GM21367 (cell line): Measurements from ENCODE around the gene CAST.

Source experiments
- ATAC-seq: cut with Tn5 transposase; IDR thresholded peaks from one replicate; pipeline ENCODE4 v1.9.1; 2021; ENCODE audit not compliant: unreplicated experiment

The CAST gene

DNA sequence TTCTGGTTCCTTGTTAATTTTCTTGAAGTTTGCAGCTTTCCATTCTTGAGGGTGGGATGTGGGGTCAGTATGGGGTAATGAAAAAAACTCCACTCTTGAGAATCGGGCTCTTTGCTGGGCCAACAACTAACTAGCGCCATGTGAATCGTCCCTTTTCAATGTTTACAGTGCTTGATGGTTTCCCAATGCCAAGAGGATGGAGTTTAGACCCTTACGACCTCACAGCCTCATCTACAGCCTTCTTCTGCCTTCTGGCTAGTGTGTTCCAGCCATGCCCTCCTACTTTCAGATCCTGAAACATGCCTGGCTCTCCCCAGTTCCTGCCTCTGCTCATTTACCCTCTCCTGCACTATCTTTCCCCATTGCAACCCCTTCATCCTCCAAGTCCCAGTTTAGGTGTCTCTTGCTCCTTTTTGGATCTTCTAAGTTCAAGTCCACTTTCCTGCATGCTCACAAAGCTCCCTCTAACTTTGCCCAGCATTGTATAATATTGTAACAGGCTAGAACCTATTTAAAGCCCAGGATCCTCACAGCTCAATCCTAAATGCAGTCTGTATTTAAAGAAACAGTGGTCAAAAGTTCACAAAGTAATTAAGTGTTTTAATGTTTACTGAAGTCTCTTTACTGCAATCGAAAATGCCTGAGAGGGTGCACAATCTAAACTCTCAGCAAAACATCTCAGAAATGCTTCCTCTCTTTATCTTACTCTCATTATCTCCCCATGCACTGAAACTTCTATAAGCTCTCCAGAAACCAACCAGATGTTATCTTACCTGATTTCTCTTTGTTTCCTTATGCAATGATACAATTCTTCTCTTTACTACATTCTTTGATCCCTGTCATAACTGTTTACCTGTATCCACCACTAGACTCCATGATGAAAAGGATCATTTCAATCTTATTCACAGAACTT lies 20.6 kb upstream of the CAST start:
- ATAC-seq, result no peak

DNA sequence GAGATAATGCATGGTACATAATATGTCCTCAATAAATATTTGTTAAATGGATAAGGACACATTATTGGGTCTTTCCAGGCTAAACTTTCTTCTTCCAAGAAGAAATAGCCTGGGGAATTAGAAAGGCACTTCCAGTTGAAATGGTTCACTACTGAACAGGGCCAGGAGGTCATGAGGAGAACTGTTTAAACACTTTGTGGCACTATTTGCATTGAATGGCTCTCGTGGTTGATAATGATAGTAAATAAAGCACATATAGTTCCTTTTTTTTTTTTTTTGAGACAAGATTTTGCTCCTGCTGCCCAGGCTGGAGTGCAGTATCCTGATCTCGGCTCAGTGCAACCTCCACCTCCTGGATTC lies 19.9 kb upstream of the CAST start:
- no peak for ATAC-seq

DNA sequence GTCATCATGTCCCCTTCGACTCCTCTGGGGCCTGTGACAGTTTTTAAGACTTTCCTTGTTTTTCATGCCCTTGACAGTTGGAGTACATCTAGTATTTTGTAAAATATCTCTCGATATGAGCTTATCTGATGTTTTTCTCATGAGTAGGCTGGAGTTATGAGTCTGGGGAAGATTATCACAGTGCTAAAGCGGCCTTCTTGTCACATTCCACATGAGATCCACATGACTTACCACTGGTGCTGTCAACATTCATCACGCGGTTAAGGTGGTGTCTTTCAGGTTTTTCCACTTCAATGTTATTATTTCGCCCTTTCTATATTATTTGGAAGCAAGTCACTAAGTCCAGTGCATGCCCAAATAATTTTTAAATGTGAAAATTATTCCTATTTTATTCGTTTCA lies 17.1 kb upstream of the CAST start:
- ATAC-seq, result no peak

DNA sequence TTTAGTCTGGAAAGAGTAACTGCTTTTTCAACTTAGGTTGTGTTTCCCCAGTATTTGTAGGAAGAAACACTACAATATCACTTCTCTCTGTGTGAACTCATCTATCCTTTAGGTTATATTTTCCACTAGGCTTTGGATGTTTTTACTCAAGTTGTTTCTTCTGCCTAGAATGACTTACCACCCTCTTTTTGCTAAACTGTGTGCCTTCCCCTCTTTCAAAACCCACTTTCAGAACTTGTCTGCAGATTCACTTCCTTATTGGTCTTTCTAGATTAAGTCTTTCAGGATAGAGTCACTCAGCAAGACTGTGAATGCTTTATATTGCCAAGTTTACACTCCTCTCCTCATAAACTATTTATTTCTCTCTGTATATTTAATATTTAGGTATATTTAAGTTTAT lies 14.2 kb upstream of the CAST start:
- peak; percentile 73 for ATAC-seq

DNA sequence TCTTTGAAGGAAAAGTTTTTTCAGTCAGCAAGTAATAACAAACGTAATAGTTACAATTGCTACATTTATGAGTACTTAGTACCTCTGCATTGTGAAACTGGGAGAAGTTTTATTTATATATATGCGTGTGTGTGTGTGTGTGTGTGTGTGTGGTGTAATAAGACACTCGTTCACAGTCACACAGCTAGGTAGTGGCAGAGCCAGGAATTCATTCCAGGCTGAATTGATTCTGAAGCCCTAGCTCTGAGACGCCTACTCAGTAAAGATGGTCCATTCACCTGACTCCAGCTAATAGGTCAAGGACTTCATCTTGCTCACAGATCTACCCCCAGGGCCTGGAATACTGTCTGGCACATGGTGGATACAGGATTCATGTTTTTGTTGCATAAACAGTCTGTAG lies 13.6 kb upstream of the CAST start:
- no peak for ATAC-seq

DNA sequence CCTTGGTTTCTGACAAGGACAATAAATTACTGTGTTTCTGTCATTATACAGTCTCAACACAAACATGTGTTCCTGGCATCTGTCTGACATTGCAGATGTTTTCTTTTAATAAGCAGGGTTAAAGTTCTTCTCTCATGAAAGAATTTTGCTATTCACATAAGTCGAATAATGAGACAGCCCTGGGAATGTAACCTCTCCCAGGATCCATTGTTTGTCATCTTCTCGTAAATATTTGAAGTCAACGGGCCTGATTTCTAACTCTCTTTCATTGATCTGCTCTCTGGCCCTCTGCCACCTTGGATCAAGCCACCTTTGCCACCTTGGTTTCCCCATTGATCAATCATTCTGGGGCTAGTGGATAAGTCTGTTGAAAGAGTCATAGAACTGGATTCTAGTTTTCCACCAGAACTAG lies 12.9 kb upstream of the CAST start:
- no peak for ATAC-seq

DNA sequence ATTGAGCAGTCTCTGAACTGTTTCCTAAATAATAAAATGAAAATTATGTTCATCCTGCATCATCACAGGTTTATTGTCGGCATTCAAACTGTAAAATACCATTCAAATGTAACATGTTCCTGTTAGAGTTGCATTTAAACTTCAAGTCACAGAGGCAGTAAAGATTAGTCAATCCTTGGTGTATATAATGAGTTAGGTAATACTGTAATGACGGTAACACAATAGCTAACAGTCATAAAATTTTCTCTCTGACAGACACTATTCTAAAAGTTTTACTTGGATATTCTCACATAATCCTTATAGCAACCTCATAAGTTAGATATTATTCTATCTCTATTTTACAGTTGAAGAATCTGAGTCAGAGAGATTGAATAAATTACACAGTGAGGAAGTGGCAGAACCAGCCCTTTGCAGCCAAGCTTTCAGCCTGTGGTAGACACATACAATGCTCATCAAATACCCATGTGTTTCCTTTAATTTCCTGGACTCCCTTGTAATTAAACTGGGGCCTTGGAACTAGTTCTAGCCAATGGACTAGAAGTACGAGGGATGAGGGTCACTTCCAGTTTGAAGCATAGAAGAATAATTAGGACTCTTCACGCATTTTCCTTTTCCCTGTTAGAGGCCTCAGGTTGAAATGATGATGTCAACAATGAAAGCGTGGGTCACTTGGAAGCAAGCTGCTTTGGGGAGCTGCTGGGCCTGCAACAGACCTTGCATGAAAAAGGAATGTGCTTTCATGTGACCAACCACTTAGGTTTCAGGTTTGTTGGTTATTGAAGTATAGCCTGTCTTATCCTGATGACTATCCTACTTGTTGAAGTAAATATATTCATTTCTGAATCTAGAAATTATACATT lies 12.3 kb upstream of the CAST start:
- ATAC-seq, result no peak

DNA sequence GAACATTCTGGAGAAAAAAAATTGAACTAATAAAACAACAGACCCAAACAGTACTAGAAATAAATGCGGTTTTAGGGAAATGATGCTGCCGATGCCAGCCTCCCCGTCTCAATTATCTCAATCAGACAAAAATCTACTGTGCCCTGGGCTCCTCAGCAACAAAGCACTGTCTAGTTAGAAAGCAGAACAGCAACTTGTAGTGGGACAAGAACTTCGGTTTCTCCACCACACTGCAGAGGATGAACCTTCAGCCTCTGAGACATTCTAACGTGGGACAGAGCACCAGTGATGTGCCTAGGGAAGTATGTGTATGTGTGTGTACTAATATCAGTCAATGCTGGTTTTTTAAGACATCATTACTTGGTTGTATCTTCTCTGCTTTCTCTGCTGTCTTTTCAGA lies 11.1 kb upstream of the CAST start:
- no peak for ATAC-seq

DNA sequence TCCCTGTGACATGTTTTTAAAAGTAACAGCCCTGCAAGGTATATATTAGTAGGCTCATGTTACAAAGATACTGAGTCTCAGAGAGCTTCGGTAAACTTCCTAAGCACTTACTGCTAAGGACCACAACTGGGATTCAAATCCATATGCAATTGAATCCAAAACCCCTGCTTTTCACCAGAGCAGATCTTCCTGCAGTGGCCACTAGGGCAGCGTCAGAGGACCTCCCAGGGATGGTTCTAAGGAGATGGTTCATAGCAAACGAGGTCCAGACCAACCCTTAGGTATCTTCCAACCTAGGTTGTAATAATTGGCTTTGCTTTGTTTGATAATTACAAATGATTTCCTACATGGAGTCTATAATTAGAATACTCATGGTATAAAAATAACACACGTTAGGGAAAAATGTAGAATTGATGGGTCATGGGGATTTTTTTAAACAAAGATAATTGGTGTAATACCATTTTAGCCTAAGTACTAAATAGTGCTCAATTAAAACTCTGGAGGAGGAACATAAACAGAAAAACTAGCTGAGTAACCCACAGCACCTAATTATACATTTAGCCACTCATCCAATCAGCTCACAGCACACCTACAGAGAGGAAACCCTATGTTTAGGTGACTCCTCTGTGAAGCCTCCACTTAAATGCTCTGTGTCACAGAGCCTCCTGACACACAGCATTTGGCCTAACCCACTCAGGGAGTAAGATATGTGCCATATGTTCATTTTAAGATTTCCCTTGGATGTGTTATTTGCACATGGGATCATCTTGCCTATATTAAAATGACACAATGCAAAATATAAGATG lies 10.0 kb upstream of the CAST start:
- ATAC-seq, result no peak

DNA sequence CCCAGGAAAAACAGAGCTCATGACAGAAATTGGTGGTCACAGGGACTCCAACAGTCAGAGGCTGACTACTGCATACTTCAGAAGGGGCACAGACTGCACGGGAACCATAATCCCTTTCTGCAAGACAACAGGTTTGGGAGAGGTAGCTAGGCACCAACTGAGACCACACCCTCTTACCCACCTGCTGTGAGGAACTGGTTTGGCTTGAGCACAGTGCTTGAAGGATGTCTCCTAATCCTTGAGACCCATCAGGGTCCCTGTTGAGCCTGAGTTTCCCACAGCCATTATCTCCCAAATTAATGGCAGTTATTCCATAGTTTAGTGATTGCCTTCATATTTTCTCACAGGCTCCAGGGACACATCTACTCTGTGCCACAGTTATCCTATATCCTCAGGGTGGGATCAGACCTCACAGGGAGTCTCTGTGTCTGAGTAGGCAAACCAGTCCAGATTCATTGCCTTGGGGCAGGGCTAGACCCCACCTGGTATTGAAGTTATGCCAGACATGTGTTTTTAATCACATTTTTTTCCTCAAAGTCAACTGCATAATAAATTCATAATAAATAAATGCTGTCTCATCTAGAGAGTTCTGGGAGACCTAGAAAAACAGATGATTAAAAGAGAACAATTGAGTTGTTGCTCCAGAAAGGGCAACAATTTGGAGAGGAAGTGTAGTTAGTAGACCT lies 9.3 kb upstream of the CAST start:
- ATAC-seq, result no peak

DNA sequence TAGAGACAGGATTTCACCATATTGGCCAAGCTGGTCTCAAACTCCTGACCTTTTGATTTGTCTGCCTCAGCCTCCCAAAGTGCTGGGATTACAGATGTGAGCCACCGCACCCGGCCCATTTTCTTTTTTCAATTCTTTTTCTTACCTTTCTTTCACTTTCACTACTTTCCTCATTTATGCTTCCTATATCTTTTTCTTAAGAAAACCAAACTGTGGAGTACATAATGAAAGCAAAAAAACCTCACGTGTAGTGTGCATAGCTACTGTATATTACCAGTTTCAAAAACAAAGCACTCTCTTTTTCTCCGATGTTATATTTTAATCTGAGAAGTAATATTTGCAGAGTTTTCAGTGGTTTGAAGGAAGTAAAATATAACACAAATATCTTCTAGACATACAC lies 8.0 kb upstream of the CAST start:
- no peak for ATAC-seq

DNA sequence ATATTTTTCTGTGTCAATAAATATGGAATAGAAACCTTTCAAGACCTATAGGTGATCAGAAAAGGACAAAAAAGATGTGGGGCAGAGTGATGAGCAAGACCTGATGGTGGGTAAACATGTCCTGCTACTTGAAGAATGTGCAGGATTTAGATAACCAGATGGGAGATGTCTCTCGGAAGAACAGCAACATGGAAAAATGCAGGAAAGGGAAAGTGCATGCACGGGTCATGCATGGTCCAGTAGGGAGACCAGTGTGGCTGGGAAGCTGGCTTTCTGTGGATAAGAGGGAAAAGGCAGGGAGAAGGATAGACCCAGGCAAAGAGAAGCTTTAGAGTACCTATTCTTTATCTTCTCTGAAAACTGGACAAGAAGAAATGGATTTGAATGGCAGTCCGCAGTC lies 7.1 kb upstream of the CAST start:
- ATAC-seq, result no peak

DNA sequence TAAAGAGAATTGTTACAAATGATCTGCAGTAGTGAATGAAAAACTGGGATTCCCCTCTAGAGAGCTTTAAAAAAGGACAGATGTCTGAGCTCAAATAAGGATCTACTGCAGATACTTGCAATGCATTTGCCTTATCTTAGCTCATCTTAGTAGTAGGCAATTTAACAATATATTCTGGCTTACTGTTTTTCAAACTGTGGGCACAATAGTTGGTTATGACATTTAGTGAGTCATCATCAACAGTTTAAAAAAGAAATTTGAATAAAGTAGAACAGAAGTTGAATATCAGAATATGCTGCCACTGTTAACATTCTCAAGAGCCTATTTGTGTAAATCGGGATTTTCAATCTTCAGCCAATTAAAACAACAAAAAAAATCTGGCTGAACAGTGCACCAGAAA lies 6.7 kb upstream of the CAST start:
- no peak for ATAC-seq

DNA sequence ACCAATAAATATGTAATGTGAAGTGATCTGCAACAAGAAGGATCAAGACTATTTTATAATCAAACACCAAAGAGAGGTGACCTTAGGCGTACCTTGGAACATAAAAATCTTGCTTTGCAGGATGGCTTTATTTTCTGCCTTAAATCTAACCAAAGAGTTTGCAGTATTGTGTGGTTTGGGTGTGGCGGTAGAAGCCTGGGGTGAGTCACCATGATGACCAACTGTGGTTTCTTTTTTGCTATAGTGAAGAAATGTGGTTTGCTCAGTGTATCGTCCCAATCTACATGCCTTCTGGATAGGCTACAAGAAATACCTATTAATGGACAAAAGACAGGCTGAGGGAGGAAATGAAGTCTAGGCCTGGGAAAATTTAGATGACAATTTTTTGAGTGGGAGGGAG lies 5.1 kb upstream of the CAST start:
- ATAC-seq, result peak; percentile 64

DNA sequence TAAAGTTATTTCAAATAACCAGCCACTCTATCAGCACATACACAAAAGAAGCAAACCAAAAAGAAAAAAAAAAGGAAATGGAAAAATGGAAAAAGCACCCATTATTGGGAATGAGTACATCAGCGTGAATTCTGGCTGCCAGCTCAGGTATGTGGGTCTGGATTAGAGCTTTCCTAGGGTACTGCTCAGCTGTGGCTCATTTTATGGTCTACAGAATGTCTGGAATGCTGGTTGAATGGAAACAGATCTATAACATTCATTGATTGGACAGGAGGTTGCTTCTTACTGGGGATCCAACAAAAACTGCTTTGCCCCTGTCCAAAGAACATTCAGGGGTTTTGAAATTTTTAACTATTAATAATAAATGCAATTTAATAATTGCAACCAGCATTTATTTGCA lies 3.9 kb upstream of the CAST start:
- ATAC-seq, result no peak

DNA sequence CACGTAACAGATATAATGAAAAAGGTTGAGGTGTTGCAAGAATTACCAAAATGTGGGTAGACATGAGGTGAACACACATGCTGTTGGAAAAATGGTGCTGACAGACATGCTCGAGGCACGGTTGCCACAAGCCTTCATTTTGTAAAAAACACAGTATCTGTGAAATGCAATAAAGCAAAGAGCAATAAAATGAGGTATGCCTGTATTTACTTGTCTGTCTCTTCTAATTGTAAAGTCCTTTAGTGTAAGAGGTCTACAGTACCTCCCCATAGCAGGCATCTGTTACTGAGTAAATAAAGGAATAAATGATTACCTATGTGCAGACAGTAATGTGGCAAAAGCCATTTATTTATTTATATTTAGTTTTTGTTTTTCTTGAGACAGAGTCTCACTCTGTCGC lies 3.0 kb upstream of the CAST start:
- ATAC-seq, result no peak

DNA sequence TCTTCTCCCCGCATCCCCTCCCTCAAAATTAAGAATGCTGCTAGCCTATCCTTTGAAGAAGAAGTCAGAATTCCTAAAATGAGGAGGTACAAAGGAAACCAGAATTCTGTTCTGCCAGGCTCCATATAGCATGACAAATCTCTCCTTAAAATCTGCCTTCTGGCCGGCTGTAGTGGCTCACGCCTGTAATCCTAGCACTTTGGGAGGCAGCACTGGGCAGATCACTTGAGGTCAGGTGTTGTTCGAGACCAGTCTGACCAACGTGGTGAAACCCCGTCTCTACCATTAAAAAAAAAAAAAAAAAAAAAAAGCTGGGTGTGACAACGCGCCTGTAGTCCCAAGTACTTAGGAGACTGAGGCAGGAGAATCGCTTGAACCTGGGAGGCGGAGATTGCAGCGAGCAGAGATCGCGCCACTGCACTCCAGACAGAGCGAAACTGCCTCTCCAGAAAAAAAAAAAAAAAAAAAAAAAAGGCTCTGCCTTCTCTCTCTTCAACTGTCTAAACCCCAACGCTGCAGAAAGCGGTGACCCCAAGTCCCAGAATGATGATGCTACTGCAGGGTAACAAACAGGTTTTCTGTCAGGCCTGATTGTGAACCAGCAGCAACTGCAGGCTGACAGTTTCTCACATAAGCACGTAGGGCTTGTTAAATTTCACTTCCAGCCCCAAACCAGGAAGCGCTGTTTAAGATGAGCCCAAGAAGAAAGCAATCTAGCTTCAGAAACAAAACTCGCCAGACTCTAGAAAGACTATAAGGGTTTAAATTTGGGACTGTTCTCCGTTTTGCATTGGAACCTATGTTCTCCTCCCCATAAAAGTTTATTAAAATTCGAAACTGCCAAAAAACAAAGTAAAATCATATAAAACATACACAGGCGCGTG lies 963 bp upstream of the CAST start:
- ATAC-seq, result peak; percentile 21

DNA sequence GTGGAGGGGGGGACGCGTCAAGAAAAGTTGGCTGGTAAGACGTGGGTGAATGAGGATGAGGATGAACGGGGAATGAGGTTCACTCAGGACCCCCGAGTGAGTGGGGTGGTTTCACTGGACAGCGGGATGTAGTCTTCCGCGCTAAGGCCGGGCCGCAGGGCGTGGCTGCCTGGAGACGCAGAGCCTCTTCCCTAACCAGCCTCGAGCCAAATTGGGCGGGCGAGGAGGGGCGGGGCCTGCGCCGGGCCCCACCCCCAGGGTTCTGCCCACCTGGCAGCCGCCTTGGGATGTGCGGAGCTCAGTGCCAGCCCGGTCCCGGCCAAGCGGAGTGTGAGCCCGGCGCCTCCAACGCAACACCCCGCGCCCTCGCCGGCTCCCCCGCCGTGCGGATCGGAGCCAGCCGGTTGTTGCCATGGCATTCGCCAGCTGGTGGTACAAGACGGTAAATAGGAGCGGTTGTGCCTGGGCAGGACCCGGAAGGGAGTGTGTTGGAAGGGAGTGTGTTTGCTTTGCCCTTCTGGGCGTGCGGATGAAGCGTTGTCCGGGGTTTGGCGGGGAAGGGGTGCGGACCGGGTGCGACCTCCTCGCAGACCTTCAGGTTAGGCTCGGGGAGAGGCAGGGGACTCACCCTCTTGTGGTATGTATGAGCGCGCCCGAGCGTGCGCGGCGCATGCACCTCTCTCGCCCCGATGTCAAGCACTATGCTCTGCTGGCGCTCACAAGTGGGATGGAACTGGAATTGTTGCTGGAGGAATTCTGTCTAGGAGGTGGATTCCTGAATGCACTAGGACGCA lies 746 bp downstream of the CAST start:
- peak; percentile 73 for ATAC-seq

DNA sequence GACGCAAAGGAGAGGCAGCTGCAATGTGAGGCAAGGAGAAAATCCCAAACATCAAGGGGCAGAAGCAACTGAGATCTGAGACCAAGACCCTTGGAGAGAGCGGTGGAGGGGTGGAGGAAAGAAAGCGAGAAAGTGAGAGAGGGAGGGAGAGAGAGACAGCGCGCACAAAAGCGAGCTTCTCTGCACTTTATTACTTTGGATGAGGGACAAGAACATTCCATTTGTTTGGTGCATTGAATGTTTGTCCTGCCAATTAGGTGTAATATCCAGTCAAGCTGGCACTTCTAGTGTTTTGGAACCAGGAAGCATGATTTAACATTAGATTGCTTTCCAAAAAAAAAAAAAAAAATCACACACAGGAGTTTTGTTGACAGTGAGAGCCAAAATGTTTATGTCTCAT lies 1.4 kb downstream of the CAST start:
- no peak for ATAC-seq
